Stimulated activated CD8-positive, alpha-beta memory T cell treated with anti-CD3 and anti-CD28 coated beads, Interleukin-2, amount 100 ng/mL, for 48 hours (primary cell): ENCODE results near the gene FIBP.
"Not testable (repeated sequence)": the region's sequence is repeated elsewhere in the genome, so short reads cannot be mapped to it uniquely, and the experiment has no call there.

ENCODE experiments used
- DNase-seq, 2 donors: peaks; one replicate each; pipeline ENCODE4 v3.0.0-alpha.2; 2020; ENCODE audit warnings: low read depth in 2 of 2

Gene FIBP

DNA sequence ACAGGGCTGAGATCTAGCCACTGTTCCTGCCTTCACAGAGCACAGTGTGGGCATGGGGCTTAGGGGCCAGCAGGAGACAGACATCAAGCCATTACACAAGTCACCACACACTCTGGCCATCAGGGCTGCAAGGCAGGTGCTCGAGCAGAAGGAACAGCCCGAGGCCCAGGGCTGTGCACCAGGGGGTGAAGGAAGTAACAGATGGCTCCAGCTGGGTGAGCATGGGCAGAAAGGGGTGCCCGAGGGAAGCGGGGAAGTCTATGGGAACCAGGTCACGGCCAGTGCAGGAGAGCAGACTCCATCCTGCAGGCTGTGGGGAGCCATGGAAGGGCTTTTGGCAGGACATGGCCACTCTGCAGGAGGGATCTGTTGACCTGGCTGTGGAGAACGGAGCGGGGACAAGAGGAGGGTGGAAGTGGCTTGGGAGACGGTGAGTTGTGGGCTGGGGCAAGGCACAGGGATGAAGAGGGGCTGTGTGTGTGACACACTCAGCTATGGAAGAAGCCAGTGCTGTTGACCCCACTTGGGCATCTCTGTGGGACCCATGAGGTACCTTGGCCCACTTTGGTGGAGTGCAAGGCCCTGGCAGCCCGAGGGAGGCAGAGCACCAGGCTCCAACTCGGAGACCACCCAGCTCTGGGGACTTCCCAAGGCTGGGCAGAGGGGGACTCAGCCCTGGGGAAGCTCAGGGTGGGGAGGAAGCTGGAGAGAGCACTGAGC, 27.0 kb upstream of the FIBP start:
- no peak for DNase-seq

DNA sequence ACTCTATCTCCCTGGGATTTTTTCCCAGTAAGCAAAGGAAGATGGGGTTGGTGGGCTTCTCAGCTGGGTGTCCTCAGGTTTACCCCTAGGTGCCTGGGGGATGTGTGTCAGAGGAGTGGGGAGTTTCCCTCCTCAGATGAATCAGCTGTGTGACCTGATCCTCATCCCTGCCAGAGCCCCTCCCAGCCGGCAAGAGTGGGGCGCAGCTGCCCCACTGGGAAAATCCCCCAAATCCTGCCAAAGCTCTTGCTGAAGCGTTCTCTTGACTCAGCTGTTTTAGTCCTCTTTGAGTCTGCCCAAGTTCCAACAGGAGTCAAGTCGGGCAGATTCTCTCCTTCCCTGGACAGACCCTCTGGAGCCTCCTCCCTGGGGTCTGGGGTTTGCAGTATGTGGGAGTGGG, 24.6 kb upstream of the FIBP start:
- no peak for DNase-seq

DNA sequence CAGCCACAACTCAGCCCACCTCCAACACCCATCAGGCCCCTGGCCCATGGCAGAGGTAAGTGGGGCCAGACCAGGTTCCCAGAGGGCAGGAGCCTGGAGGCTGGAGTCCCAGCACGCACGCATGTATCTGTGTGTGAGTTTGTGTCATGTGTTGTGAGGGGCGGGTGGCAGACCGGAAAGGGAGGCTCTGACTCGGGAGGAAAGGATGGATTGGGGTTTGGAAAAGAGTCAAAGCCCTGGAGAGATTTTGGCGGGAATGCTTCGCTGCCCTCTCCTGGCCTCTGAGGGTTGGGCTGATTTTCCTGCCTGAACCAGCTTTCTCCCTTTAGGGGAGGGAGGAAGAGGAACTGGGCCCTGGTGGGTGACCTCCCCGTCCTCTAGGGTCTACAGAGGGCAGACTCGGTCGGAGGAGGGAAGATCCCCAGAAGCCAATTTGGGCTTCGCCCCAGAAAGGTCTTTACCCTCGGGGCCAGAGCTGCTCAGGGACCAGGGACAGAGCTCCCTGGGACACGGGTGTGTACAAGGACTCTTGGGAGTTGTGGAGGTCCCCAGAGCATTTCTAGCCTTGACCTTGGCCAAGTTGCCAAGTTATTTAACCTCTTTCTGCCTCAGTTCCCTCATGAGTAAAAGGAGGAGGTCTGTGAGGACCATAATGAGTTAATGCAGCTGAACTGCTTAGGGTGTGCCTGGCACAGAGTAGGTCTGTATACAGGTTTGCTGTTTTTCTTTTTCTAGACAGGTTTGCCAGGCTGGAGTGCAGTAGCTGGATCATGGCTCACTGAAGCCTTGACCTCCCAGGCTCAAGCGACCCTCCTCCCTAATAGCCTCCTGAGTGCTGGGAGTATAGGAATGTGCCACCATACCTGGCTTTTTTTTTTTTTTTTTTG, 23.7 kb upstream of the FIBP start:
- no peak for DNase-seq

DNA sequence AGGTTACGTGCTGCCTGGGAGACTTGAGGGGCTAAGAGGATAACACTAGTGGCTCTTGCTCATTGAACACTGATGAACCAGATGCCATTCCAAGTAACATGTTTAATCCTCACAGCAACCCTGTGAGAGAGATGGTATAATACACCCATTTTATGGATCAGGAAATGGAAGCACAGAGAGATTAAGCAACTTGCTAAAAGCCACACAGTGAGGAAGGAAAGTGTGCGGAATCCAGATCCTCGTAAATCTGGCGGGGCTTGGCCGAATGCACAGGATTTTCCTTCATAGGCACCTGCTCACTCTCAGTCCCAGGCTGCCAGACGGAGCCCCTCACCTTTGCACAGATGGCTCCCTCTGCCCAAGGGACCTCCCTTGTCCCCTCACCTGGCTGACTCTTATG, 19.6 kb upstream of the FIBP start:
- no peak for DNase-seq

DNA sequence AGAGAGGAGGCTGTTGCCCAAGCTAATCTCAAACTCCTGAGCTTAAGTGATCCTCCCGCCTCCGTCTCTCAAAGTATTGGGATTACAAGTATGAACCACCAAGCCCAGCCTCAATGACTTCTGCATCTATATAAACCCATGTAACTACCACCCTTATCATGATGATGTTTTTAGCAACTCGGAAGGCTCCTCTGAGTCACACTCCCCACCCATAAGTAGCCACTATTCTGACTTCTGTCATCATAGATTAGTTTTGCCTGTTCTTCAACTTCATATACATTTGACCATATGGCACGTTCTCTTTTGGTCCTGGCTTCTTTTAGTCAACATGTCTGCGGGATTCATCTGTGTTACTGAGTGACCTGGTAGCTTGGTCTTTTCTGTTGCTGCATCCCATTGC, 18.3 kb upstream of the FIBP start:
- DNase-seq, result no peak

DNA sequence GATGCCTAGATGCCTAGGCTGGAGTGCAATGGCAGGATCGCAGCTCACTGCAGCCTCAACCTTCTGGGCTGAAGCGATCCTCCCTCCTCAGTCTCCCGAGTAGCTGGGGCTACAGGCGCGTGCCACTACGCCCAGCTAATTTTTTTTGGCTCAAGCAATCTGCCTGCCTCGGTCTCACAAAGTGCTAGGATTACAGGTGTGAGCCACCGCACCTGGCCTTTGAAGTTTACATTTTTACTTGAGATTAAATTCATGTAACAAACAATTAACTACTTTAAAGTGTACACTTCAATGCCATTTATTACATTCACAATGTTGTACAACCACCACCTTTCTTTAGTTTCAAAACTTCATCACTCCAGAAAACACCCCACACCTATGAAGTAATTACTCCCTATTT, 15.4 kb upstream of the FIBP start:
- DNase-seq, result no peak

DNA sequence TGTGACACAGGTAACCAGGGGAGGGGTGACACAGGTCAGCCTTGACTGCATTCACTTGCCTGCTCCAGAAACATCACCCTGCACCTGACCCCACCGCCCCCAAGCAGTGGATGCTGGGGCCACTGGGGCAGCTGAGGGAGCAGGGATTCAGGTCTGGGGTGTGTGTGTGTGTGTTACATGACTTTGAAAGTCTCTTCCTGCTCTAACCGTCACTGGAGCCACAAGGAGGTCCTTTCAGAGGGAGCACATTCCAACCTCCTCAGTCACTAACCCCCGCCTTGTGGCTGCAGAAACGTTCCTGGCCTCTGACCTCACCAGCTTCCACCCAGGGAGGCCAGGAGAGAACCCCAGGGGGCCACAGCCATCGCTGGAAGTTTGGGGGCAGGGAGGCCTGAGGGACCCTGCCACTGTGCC, 14.8 kb upstream of the FIBP start:
- DNase-seq, result no peak

DNA sequence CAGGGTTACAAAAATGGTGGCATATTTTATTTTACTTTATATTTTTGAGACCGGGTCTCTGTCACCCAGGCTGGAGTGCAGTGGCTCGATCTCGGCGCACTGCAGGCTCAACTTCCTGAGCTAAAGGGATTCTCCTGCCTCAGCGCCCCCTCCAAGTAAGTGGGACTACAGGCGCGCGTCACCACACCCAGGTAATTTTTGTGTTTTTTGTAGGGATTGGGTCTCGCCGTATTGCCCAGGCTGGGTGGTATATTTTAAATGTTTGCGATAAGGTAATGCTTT, 12.6 kb upstream of the FIBP start:
- DNase-seq, result no peak

DNA sequence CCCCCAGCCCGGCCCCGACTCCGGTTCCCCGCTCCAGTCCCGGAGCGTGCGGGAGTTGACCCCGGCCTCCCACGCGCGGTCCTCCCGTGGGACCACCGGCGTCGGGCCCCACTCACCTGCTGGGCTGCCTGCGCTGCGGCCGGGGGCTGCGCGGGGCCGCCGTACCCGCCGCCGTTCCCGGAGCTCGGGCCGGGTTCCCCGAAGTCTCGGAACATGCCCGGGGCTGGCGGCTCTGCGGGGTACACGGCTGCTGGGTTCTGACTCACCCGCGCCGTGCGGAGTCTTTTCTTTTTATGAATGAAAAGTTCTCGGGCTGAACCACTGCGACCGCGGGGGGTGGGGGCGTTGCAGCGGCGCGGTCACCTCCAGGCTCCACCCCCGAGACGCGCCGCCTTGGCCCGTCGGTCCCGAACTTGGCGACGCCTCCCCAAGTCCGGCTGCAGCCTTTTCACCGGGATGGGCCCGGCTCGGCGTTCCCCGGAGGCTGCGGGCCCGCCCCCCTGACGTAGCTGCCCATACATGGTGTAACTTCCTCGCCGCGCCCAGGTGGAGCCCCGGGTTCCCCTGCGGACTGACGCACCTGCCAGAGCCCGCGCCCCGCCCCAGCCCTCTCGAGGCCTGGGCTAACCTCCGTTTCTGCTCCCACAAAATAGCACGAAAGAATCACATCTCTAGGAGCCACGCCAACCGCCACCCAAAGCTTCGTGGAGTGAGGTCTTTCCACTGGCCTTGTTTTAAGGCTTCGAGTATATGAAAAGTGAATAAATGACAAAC, 12.0 kb upstream of the FIBP start, which contains the start of gene FOSL1:
TSS of gene FOSL1 (minus strand) at position 264 of the 774 bp plus-strand sequence. CDS start at position 215, 49 bp downstream.
- peak; percentile 91 to 95 for DNase-seq

DNA sequence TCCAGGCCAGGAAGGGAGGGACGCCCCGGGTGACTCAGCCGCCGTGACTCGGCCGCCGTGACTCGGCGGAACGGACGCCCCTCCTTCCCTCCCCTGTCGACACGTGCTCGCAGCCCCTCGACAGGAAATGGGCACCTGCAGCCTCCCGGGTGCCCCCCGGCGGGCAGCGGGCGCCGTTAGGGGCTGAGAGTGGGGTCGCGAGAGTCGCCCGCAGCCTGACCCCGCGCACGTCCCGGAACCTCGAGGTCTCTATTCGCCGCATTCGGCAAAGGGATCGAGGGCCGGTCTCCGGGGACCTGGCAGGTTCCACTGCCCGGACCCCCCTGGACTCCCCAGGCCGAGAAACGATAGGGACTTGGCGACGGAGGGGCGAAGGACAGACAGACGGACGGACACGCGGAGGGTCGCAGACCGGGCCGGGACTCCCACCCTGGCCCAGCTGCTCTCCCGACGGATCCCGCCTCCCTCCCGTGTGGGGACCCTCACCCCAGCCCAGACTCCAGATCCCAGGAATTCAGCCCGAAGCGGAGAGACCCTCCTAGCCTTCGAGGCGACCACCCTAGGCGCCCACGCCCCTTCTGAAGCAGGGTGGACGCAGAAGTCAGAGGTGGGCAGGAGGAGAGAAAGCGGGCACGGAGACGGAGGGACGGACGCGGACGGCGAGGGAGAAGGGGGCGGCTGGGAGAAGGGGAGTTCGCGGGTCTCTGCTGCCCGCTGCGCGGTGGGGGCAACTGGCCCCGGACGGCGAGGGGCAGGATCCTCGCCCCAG, 11.3 kb upstream of the FIBP start:
- peak; percentile 71 to 77 for DNase-seq

DNA sequence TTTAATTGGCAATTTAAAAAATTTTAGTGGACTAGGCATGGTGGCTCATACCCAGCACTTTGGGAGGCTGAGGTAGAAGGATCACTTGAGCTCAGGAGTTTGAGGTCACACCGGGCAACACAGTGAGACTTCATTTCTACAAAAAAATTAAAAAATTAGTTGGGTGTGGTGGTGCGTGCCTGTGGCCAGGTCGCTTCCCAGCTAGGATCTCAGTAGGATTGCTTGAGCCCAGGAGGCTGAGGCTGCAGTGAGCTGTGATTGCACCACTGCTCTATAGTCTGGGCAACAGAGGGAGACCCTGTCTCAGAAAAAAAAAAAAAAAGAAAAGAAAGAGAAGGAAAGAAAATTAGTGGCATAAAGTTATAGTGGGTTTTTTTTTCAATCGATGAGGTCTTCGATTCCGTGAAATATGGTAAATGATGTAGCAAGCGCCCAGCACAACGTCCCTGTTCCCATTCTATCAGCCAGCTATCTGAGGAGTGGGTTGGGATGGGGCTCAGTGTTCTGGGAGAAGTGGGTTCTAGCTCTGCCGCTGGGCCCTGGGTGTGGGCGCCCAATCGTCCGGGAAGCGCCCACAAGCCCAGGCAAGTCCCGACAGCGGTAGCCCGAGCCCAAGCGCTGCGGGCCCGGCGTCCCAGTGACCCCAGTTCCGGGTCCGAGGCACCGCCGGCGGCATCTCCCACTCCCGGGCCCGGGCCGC, 10.5 kb upstream of the FIBP start:
- DNase-seq, result no peak

DNA sequence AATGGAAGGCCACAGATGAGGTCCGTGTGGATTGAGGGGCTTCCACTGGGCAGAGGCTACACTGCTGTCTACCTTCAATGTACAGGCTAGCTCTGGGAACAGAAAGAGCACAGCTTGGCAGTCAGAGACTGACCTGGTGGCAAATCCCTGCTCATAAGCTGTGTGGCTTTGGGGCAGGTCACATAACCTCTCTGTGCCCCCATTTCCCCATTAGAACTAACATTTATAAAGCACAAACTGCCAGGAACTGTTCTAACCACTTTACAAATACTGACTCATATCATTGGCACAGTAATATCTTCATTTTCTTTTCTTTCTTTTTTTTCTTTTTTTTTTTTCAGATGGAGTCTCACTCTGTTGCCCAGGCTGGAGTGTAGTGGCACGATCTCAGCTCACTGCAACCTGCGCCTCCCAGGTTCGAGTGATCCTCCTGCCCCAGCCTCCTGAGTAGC, 8.8 kb upstream of the FIBP start:
- DNase-seq, result no peak

DNA sequence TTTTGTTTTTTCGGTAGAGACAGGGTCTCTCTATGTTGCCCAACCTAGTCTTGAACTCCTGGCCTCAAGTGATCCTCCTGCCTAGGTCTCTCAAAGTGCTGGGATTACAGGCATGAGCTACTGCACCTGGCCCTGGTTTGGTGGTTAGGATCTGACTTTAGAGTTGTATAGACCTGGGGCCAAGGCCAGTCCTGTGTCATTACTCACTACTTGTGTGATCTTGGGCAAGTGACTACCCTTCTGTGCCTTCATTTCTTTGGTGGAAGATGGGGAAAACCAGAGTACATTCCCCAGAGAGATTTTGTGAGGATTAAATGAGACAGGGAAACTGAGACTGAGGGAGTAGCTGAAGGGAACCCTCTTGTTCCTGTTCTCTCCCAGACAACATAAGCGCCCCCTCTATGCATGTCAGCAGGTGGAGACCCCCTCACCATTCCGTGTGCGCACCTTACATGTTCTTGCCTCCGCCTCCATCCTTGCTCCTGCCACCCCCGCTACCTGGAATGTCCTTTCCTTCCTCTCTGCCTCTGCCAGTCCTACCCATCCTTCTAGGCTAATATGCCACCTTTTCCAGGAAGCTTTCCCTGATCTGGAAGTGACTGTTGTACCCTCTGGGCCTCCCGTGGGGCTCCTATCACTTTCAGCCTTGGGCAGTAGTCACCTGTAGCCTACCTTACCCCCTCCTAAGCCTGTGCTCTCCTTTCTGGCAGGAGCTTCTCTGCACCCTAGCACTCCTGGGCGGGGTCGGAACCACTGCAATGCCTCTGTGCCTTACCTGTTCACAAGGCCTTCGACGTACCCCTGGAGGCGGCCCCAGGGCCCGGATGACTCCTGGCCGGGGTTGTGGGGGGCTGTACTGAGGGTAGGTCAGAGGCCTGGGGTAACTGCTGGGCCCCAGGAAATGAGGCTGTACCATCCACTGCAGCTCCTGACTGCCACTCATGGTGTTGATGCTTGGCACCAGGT, 8.0 kb upstream of the FIBP start:
- no peak for DNase-seq

DNA sequence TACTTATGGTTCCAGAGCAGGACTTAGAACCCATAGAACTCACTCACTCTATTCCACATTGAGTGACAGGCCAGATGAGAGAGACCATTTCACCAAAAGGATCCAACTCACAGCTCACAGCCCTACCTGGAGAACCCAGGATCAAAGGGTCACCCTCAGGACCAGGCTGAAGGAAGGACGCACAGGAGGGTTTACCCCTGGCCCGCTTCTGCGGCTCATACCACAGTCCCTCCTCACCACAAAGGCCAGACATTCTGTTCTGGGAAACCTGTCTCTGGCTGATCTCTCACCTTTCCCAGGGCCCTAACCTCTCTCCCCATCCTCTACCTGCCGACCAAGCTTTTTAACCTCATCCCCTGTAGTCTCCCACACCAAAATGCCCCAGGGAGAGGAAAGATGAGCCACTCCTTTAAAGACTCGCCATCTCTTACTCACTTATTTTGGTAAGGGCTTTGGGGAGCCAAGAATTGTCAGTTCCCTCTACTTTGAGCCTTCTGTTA, 7.3 kb upstream of the FIBP start:
- DNase-seq, result no peak

DNA sequence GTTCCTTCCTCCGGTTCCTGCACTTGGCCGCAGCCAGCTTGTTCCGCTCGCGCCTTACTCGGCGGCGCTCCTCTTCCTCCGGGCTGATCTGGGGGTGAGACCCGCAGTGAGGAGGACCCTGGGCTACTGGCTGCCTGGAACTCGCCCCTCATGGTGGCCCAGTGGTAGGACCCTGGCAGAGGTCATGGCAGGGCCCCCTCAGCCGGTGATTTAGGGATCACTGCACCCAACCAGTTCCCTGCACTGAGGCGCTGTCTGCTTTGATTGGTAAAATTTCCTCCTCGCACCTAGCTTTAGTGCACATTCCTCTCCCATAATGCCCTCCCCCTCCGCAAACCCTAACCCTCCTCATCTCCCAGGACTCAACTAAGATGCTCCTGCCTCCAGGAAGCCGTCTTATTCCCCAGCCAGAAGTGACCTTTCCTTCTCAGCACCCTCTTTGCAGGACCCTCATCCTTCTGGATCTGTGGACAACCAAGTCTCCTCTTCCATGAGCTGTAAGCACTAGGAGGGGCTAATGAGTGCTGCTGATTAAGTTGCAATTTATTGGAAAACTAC, 5.8 kb upstream of the FIBP start:
- DNase-seq, result no peak

DNA sequence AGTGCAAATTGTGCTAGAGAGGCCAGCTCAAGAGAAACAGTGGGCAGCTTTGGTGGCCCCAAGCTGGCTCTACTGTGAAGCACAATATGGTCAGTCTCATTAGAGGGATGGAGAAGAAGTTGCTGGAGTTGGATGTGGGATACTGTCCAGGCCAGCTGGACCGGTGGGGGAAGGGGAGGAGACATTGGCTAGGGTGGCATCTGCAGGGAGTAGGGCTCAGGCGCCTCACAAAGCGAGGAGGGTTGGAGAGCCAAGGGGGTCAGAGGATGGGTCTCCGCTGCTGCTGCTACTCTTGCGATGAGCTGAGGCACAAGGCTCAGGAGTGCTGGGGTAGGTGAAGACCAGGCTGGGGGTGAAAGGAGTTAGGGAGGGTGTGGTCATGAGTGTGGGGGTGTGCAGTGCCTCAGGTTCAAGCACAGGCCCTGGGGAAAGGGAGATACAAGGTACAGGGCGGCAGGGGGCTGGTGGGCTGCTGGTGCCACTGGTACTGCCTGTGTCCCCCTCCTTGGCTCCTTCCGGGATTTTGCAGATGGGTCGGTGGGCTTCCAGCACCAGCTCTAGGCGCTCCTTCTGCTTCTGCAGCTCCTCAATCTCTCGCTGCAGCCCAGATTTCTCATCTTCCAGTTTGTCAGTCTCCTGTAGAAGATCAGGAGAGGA, 4.5 kb upstream of the FIBP start:
- DNase-seq, result no peak

DNA sequence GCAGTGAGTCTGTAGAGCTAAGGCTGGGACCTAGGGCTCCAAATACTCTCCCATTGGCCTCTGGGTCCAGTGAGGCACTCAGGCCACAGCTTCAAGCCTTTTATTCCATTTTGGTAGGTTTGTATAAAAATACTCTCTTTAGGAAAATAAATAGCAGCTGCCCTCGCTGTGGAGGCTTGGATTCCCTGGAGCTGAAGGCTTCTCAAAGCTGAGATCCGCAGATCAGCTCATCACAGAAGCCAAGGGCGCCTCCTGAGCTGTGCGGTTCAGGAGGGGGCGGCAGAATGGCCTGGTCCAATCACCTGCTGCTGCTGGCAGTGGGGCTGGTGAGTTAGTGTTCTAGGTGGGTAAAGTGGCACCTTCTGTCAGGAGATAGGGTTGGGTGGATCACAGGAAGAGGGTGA, 3.9 kb upstream of the FIBP start:
- DNase-seq, result not testable (repeated sequence)

DNA sequence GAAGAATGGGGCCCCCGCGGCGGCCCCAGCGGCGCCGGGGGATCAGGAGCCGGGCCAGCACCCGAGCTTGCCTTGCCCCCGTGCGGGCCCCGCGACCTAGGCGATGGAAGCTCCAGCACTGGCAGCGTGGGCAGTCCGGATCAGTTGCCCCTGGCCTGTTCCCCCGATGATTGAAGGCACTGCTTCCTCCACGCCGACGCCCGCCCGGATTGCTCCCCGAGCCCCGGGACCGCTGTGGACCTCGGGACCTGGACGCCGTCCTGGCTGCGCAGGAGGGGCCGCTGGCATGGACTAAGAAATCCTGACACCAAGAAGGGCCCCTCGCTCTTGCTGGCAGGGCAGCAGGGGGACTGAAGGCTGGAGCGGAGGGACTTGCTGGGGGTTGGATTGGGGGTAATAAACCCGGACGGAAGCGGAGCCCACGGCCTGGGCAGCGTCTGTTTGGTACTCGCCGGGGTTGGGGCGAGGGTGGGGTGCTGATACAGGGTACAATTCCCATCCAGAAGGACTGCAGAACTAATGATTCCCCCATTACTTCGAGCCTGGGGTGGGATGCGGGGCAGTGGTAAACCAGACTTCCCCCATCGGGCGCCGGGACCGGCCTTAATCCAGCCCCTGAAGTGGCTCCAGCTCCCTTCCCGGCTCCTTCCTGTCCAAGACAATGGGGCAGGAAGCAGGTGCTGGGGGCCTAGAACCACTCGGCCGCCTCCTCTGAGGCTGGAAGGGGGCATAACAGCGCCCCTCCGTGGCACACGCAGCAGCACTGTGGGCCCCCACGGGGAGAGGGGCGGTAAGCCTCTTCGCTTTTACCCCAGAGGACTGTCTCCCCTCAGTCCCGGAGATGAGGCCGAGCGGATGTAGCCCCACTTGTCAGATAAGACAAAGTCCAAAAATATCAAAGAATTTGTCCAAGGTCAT, 3.2 kb upstream of the FIBP start:
- no peak for DNase-seq
